Uterus (tissue), 4 donors: ENCODE measurements around the gene SELENOI. TPM values are rescaled to one million over a fixed set of nuclear protein-coding genes. Genes with fewer than 3 reads are reported as not detected.

Source experiments
- DNase-seq, 2 donors: peaks; one replicate each; pipeline ENCODE4 v3.0.0-alpha.2; 2019 to 2020
- H3K27ac ChIP-seq, 2 donors: fragments of 200-600 bp; sonication (generic); 1 replicate in 1 of 2; 2 replicates in 1 of 2; pipeline ENCODE4 v1.5.1; 2016 to 2018
- H3K27me3 ChIP-seq, 2 donors: fragments of 200-600 bp; sonication (generic); one replicate each; pipeline ENCODE4 v1.5.1; 2018 to 2019; ENCODE audit warnings: control low read depth in 1 of 2
- H3K36me3 ChIP-seq, 2 donors: fragments of 200-600 bp; sonication (generic); one replicate each; pipeline ENCODE4 v1.5.1; 2019; ENCODE audit warnings: control low read depth in 1 of 2
- H3K4me1 ChIP-seq, 2 donors: fragments of 200-600 bp; sonication (generic); one replicate each; pipeline ENCODE4 v1.5.1; 2018 to 2019; ENCODE audit warnings: control low read depth in 1 of 2
- H3K4me3 ChIP-seq, 2 donors: fragments of 200-600 bp; sonication (generic); 1 replicate in 1 of 2; 2 replicates in 1 of 2; pipeline ENCODE4 v1.5.1; 2018 to 2019; ENCODE audit warnings: mild to moderate bottlenecking in 1 of 2
- H3K9me3 ChIP-seq, 2 donors: fragments of 200-600 bp; sonication (generic); one replicate each; pipeline ENCODE4 v1.5.1; 2019; ENCODE audit warnings: control low read depth in 1 of 2
- POLR2A ChIP-seq, 2 donors: fragments of 450-650 bp; IDR thresholded peaks; one replicate each; pipeline ENCODE4 v1.6.1; 2016; ENCODE audit warnings: antibody characterized with exemption in 2 of 2, mild to moderate bottlenecking in 1 of 2, moderate library complexity in 1 of 2
- intact Hi-C: fragments of 100-400 bp; cut with DNase I; formaldehyde crosslinking; loops from one replicate; pipeline ENCODE4 v1.15.1; 2023; ENCODE audit warnings: low total_unique reads
- total RNA-seq, 4 donors: library from RNA; depleted of rRNA in 3 of 4; stranded (reverse); fragments of >200 nt in 3 of 4; gene quantifications; one replicate each; pipeline versions ENCODE4 v1.1.0 to v1.2.4, GENCODE V29; 2014 to 2023
- TF ChIP-seq, protein P1 (sequence below), 4 experiments: fragments of 200-600 bp in 2 of 4; fragments of 450-650 bp in 2 of 4; sonication (generic) in 2 of 4; IDR thresholded peaks; one replicate each; pipeline ENCODE4 v1.5.1; 2016 to 2019; ENCODE audit warnings: antibody characterized with exemption in 4 of 4, mild to moderate bottlenecking in 2 of 4, moderate library complexity in 1 of 4
- donor health status: DM: yes; HTN: yes; CAD: no.

Gene SELENOI
- total RNA-seq, 4 donors from 2014 or later: 2.8 to 27.9 (median 13.1) TPM

DNA sequence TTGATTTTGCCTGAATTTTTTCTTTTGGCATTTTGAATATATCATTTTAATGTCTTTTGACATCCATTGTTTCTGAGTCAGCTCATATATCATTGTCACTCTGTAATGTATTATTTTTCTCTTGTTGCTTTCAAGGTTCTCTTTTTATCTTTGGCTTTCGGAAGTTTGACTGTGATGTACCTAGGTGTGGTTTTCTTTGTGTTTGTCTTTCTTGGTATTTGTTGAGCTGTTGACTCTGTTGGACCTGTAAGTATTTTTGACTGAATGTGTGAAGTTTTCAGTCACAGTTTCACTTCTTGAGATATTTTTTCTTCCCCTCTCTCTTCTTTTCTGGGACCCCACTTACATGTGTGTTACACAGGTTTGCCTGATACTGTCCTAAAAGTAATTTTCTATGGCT, 30.9 kb downstream of the SELENOI start:
- intact Hi-C loops: no loop called here
- Histone ChIP-seq H3K36me3 (no peaks in the 10 kb centered on the region), H3K27ac (no peak overlapping the region), H3K4me1 (no peaks in the 10 kb centered on the region), H3K27me3 (no peaks in the 10 kb centered on the region), H3K9me3 (no peaks in the 10 kb centered on the region), H3K4me3 (no peak overlapping the region)
- DNase-seq: no peak
- TF ChIP-seq POLR2A (IDR thresholded peaks at IDR 0.05): no peak
- TF ChIP-seq, protein P1, sequence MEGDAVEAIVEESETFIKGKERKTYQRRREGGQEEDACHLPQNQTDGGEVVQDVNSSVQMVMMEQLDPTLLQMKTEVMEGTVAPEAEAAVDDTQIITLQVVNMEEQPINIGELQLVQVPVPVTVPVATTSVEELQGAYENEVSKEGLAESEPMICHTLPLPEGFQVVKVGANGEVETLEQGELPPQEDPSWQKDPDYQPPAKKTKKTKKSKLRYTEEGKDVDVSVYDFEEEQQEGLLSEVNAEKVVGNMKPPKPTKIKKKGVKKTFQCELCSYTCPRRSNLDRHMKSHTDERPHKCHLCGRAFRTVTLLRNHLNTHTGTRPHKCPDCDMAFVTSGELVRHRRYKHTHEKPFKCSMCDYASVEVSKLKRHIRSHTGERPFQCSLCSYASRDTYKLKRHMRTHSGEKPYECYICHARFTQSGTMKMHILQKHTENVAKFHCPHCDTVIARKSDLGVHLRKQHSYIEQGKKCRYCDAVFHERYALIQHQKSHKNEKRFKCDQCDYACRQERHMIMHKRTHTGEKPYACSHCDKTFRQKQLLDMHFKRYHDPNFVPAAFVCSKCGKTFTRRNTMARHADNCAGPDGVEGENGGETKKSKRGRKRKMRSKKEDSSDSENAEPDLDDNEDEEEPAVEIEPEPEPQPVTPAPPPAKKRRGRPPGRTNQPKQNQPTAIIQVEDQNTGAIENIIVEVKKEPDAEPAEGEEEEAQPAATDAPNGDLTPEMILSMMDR (IDR thresholded peaks at IDR 0.05): no peak

DNA sequence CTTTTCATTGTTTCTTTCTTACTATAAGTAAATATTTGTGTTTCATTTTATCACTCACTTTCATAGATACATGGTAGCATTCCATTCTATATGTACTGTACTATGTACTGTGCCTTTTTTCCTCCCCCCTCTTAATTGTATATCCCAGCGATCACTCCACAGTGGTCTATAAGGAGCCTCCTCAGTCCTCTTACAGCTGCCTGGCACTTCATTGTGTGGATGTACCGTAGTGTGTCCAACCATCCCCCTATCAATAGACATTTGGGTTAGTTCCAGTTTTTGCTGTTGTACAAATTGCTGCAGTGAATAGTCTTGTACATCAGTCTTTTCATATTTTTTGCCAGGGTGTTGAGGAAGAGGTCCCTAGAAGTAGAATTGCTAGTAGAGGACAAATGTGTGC, 34.3 kb downstream of the SELENOI start:
- Histone ChIP-seq H3K27me3 (no peaks in the 10 kb centered on the region), H3K36me3 (no peaks in the 10 kb centered on the region), H3K4me3 (no peak overlapping the region), H3K27ac (no peak overlapping the region), H3K4me1 (no peaks in the 10 kb centered on the region), H3K9me3 (no peaks in the 10 kb centered on the region)
- no peak for DNase-seq
- TF ChIP-seq, protein P1 (IDR thresholded peaks at IDR 0.05): no peak
- intact Hi-C loops: no loop called here

DNA sequence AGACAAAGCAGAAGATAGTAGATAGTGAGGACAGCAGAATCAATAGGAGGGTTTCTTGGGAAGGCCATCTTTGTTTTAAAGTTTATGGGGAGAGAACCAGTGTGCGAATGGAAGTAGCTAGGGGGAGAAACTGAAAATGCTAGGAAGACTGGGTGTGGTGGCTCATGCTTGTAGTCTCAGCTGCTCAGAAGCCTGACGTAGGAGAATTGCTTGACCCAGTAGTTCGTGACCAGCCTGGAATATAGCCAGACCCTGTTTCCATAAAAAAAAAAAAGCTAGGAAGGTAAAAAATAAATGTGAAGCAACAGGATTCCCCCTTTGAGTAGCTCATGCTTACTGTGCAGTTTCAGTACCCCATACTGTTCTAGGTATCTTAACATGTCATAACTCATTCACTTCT, 36.6 kb downstream of the SELENOI start:
- Histone ChIP-seq H3K27me3 (no peaks in the 10 kb centered on the region), H3K4me3 (no peak overlapping the region), H3K27ac (no peak overlapping the region), H3K9me3 (no peaks in the 10 kb centered on the region), H3K4me1 (no peaks in the 10 kb centered on the region), H3K36me3 (no peaks in the 10 kb centered on the region)
- intact Hi-C loops: no loop called here
- DNase-seq: no peak
- TF ChIP-seq POLR2A (IDR thresholded peaks at IDR 0.05): no peak
- TF ChIP-seq, protein P1 (IDR thresholded peaks at IDR 0.05): no peak

DNA sequence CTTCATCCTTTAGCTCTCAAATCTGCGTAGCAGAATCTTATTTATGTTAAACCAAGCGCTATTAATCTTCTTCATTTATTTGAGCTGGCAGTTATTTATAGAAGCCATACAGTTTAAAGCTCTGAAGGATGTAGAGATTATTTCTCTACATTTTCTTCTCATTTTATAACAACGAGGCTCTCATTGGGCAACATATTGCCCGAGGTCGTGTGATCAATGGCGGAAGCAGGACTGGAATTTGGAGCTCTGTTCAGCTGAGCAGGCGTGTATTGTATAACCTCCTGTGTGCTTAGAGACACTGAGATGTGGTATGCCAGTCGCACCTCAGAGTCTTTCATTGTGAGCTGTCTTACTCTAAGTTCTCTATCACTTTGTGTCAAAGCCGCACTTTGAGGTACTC, 38.2 kb downstream of the SELENOI start:
- Histone ChIP-seq H3K4me1 (no peaks in the 10 kb centered on the region), H3K27me3 (no peaks in the 10 kb centered on the region), H3K27ac (no peak overlapping the region), H3K9me3 (no peaks in the 10 kb centered on the region), H3K4me3 (no peak overlapping the region), H3K36me3 (no peaks in the 10 kb centered on the region)
- intact Hi-C loops: no loop called here
- TF ChIP-seq, protein P1 (IDR thresholded peaks at IDR 0.05): no peak
- DNase-seq: no peak

GRCh38 chr2:26384597-26384996, 38.7 kb downstream of the SELENOI start:
- H3K4me1 ChIP-seq: no peaks in the 10 kb centered on the region
- no peaks in the 10 kb centered on the region for H3K27me3 ChIP-seq
- H3K36me3 ChIP-seq: no peaks in the 10 kb centered on the region
- no peak overlapping the region for H3K4me3 ChIP-seq
- TF ChIP-seq POLR2A (IDR thresholded peaks at IDR 0.05): no peak
- TF ChIP-seq, protein P1 (IDR thresholded peaks at IDR 0.05): no peak
- DNase-seq: no peak
- no peaks in the 10 kb centered on the region for H3K9me3 ChIP-seq
- H3K27ac ChIP-seq: no peak overlapping the region
- intact Hi-C loops: no loop called here
